ENCODE data around the gene PARP2.
"Not testable (repeated sequence)": the region's sequence is repeated elsewhere in the genome, so short reads cannot be mapped to it uniquely, and the experiment has no call there.

PARP2 gene, protein sequence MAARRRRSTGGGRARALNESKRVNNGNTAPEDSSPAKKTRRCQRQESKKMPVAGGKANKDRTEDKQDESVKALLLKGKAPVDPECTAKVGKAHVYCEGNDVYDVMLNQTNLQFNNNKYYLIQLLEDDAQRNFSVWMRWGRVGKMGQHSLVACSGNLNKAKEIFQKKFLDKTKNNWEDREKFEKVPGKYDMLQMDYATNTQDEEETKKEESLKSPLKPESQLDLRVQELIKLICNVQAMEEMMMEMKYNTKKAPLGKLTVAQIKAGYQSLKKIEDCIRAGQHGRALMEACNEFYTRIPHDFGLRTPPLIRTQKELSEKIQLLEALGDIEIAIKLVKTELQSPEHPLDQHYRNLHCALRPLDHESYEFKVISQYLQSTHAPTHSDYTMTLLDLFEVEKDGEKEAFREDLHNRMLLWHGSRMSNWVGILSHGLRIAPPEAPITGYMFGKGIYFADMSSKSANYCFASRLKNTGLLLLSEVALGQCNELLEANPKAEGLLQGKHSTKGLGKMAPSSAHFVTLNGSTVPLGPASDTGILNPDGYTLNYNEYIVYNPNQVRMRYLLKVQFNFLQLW

GRCh38 chr14:20343092-20343861 is at the start of gene PARP2:
TSS of gene PARP2 (plus strand) at chr14:20343635. CDS start at chr14:20343642, 7 bp downstream.
- DNase-seq (ENCODE audit: low read depth in 2 of 2) = peak; percentile 100

DNA sequence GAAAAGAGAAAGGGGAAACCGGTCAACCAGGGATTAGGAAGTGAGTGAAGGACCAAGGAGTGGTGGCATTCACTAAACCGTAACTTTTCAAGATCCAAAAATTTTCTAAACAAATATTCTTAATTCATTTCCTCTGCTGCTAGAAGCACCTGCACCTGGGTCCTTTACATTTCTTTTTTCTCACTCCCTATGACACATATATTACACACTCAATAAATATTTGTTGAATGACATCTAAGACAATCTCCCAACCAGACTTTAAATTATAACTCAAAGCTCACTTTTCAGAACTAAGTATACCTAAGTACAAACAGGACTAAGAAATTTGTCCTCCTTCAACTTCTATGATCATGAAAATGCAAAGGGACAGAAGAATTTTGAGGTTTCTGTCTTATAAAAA is 48.8 kb upstream of the PARP2 start:
- DNase-seq (ENCODE audit: low read depth in 2 of 2) = no peak

DNA sequence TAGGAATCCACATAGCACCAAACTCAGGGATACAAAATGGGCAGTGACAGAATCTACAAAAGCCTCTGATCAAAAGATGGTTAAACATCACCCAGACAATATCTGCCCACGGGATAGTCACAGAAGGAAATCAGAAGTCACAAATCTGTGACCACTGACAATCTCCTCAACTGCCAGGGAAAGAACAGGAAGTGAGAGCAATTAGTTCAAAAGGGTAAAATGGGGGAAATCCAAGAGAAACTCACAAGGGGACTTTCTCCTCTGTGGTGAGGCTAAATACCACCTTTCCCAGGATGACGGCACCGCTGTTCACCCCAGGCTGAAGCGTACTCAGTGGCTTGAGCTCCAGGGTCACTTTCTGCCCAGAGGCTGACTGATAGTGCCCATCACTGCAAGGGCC is 48.4 kb upstream of the PARP2 start:
- DNase-seq (ENCODE audit: low read depth in 2 of 2) = no peak

DNA sequence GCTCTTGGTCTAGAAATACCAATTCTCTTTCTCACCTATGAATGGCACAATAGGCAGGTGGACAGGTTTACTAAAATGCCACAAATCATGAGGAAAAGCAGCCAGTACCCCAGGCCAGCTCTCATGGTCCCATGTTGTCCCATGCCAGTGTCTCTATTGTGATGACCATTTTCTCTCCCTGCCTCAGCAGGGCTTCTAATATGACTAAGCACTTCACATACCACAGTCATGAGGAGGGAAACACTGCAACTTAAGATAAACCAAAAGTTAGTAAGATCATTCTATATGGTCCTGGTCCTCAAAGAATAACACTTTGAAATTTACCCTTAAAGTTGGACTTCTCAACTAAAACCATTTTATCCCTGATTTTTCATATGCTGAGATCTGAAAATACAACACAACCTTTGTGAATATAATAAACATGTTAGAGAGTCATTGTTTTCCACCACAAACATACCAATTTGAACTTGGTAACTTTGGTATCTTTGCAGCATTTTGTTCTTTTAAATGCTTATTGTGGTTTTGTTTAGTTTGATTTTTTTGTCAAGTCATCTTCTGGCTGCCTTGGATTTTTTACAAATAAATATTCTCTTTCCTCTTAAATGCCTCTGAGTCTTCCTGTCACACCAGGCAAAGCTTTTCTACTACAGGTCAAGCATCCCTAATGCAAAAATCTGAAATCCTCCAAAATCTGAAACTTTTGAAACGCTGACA is 41.2 kb upstream of the PARP2 start:
- no peak for DNase-seq (ENCODE audit: low read depth in 2 of 2)

DNA sequence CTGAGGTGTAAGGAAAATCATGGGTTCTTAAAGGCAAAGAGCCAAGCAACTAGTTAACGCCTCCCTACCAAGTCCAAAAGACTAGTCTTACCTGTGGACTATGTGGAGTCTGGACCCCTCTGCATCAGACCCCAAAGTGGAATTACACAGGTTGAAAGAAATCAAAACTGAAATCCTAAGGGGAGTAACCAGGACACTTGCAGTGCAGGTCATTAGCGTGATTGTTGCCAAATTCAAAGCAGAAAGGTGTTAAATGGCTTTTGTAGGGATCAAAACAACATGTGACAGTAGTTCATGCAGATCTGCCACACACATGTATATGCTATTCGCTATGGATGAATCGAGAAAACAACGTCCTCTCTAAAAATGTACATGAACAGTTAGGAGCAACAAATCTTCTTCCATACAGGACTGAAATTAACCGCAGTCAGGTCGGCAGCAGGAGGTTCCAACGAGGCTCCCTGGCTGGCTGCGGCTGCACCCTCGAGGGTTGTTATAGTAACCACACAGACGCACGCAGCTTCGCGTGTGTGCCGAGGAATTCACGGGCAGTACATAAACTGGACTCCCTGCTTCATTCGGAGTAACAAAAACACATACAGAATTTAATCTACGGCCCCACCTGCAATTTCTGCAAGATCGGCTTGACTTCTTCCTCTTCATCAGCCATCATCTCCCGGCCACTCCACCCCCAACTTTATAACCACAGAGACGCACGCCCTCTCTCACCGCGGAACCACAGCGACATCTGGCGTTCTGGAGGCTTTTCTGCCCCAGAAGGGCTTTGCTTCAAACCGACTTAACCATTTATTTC is 38.0 kb upstream of the PARP2 start, which contains the start of gene TTC5:
TTC5 (minus strand) TSS at position 687 of the 814 bp plus-strand sequence; CDS start at position 673, 14 bp downstream.
- DNase-seq (ENCODE audit: low read depth in 2 of 2) = peak; percentile 74 to 75

DNA sequence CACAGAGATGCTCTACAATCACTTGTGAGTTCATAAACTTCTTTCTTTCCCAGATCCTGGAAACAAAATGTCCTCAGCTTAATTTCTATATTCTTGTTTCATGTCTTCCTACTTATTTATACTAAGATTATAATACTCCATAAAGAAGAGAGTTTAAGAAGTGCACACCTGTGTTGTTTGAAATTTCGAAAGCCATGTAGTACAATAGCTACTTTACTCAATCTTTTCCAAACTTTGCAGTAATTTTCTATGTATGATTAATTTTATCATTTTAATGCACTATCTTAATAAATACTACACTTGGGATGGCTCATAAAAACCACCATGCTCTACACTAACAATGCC is 37.4 kb upstream of the PARP2 start:
- no peak for DNase-seq (ENCODE audit: low read depth in 2 of 2)

- no peak for DNase-seq (ENCODE audit: low read depth in 2 of 2)
Observed at GRCh38 chr14:20314026-20314425, 29.4 kb upstream of the PARP2 start.

DNA sequence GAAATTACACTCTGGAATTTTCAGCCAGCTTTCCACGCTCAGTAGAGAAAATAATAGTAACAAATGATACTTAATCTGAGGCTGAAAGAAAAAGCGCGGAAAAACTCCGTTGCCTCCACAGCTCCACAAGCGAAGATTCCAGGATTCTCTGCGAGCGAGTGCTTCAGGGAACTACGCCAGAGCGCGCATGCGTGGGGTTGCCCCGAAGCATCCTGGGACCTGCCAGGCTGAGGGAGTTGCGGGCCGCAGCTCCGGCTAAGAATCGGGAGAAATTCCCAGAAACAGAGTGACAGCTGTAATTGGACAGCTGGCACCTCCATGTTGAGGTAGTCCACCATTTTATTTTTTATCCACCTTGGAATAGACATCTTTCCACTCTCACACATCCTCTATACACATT is 25.7 kb upstream of the PARP2 start:
- no peak for DNase-seq (ENCODE audit: low read depth in 2 of 2)

GRCh38 chr14:20327005-20327869 is 16.2 kb upstream of the PARP2 start:
- peak; percentile 39 to 46 for DNase-seq (ENCODE audit: low read depth in 2 of 2)

DNA sequence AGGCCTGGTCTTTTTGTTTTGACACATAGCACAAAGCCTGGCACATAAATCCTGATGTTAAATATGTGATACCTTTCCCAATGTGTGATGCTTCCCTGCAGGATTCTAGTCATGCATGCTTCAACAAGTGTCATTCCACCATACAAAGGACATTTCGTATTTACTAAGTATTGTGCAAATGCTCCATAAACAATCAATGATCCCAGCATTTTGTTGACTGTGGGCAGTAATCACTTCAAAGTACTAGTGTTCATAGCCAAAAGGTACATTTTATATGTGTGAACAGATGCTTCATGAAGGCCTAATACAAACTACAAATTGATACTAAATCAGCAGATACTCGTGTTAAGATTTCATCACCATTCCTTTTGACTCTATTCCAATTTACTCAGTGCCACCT is 14.7 kb upstream of the PARP2 start:
- DNase-seq (ENCODE audit: low read depth in 2 of 2) = no peak

DNA sequence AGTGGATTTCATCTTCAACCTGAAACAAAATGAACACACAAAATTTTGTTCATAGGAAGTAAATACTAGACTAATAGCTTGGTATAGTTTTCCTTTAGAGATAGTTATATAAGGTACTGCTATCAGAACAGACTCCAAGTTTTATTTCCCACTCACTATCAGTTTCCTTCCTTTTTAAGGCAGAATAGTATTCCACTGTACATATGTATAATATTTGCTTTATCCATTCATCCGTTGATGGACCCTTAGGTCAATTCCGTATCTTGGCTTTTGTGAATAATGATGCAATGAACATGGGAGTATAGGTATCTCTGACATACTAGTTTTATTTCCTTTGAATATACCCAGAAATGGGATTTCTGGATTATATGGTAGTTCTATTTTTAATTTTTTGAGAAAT is 14.1 kb upstream of the PARP2 start:
- DNase-seq (ENCODE audit: low read depth in 2 of 2) = no peak

DNA sequence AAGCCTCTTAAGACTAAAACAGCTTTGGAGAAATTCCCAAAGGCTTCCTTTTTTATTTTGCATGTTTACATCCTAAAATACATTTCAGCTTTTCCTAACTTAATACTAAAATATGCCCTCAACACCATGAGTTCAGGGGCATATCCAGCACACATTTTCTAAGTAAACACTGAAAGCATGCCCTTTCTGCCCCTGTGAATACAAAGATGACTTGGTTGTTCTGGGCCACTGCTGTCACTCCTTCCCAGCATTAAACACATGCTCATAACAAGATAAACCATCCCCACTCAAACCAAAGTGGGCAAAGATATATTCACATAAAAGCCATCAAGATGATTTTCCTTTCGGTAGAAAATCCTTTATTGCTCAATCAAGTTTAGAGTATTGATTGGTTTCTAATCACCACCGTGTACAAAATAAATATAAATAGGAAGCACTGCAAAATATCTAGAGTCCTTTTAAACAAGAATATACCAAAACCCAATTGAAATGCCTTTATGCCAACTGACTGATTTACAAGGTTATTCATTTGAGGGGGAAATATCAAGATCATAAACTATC is 12.3 kb upstream of the PARP2 start:
- no peak for DNase-seq (ENCODE audit: low read depth in 2 of 2)

DNA sequence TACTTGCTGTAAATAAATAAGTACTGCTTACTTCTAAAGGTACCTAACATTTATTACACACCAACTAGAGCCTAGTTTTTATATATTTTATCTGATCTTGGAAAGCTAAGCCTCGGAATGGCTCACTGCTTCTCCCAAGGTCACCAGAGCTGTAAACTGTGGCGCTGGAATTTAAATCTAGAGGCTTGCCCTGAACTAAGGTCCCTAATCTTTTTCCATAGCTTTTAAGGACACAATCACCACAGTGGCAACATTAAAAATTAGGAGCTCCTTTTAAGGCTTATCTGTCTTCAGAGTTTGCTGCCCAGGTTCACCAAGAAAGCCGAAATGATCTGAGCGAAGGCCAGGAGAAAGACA is 11.0 kb upstream of the PARP2 start:
- DNase-seq (ENCODE audit: low read depth in 2 of 2) = no peak

GRCh38 chr14:20332788-20333493 is 10.5 kb upstream of the PARP2 start, which contains the start of gene CCNB1IP1:
TSS of gene CCNB1IP1 (minus strand) at chr14:20333279. CDS start at chr14:20316523, 16,756 bp downstream.
- DNase-seq (ENCODE audit: low read depth in 2 of 2) = peak; percentile 72 to 74

DNA sequence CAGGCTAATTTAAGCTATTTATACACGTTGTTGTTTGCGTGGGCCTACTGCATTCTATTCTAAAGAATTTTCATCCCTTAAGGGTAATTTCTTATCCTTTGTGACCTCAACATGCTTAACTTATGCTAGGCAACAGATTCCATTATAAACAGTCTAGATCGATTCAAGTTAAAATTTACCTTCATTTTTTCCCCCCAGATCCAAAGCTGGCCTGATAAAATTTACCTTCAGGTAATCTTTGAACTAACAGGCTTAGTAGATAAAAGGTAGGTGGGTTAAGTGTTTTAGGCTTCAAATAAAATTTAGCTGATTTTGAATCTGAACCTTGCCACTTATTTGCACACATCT is 10.0 kb upstream of the PARP2 start:
- no peak for DNase-seq (ENCODE audit: low read depth in 2 of 2)

GRCh38 chr14:20334017-20334416 is 9.4 kb upstream of the PARP2 start:
- DNase-seq (ENCODE audit: low read depth in 2 of 2) = no peak

DNA sequence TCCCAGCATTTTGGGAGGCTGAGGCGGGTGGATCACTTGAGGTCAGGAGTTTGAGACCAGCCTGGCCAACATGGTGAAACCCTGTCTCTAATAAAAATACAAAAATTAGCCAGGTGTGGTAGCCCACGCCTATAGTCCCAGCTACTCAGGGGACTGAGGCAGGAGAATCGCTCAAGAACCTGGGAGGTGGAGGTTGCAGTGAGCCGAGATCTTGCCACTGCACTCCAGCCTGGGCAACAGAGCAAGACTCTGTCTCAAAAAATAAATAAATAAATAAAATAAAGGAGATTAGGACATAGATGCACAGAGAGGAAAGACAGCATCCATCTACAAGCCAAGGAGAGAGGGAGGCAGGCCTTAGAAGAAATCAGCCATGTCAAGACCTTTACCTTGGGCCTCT is 2.4 kb upstream of the PARP2 start:
- not testable (repeated sequence) for DNase-seq (ENCODE audit: low read depth in 2 of 2)

DNA sequence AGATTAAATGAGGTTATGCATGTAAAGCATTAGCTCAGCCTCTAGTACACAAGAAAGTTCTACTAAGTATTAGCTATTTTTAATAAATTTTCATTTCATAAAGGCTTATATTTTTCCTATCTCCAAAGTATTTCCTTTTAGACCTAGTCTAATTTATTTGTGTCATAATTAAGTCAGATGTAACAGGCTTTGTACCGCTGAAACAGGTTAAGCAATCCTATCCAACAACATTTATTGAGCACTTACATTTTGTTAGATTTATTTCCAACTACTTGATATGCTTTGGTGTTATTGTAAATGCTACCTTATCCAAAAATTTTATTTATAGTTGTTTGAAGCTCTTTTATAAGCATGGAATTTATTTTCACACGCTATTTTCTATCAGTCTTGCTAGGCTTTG is 1.8 kb upstream of the PARP2 start:
- no peak for DNase-seq (ENCODE audit: low read depth in 2 of 2)

DNA sequence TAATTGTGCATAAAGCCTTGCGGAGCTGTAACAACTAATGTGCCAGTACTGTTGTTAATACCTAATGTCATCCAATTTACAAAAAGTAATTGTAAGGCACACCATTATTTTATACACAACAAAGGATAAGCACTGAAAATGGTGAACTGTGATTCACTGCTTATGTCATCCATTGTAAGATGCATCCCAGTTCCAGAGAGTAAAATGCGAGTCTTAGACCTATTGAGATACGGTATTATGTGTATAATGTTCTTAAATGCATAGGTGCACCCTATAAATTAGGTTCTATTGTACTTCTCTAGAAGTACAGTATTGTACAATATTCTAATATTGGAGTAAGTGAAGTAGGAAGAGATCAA is 406 bp downstream of the PARP2 start:
- peak in 1 of 2 experiments; percentile 4 for DNase-seq (ENCODE audit: low read depth in 2 of 2)

All from fibroblast of skin of left quadriceps (primary cell).